K562 (cell line): ENCODE measurements around the gene CHCHD6. TPM values are rescaled to one million over a fixed set of nuclear protein-coding genes. Genes with fewer than 3 reads are reported as not detected.
A peak's percentile ranks its signal among the peaks of the same experiment; 100 is the strongest.

Experiments
- ATAC-seq: fragments of 200-7000 bp; cut with Tn5 transposase; 3 replicates; pipeline ENCODE4 v1.9.1; 2020; ENCODE audit warnings: moderate library complexity
- Bru-seq: library from RNA; stranded (reverse); fragments of 400-500 nt; gene quantifications from one replicate; lab custom pipeline; 2021; lab: Mats Ljungman, UMichigan
- BruChase-seq, 2 experiments: library from RNA; stranded (reverse); fragments of 400-500 nt; gene quantifications; one replicate each; lab custom pipeline; 2021; lab: Mats Ljungman, UMichigan
- BruUV-seq: library from RNA; stranded (reverse); fragments of 400-500 nt; replicated peaks from 2 replicates; lab custom pipeline; 2021; lab: Mats Ljungman, UMichigan
- CTCF ChIA-PET: fragments of 300-600 bp; formaldehyde crosslinking; extraction: SDS; loops from one replicate; lab custom pipeline; 2021; ENCODE audit warnings: low intra/inter-chr PET ratio; lab: Yijun Ruan, JAX
- POLR2A ChIA-PET: fragments of 300-600, 350-650 bp; sonication (Branson Sonifier 250); formaldehyde crosslinking; extraction: SDS; loops from one replicate; lab custom pipeline; 2021; ENCODE audit warnings: antibody characterized with exemption, inconsistent platforms; lab: Yijun Ruan, JAX
- DNase-seq, 4 experiments: peaks; one replicate each; pipeline versions ENCODE4 v3.0.0 to v3.0.0-alpha.2; 2011 to 2018; ENCODE audit warnings: low spot score in 3 of 4, mixed read lengths in 3 of 4; ENCODE audit errors: extremely low read depth in 1 of 4
- FAIRE-seq: peaks from 2 replicates; lab custom pipeline; 2011; peaks lifted over from hg19 to GRCh38; lab: Jason Lieb, UNC
- H2AFZ ChIP-seq: 2 replicates; pipeline ENCODE4 v1.6.0; 2011; ENCODE audit warnings: low read depth, low read length, control low read depth, inconsistent platforms
- H3K27ac ChIP-seq: fragments of 200-600 bp; 3 replicates; pipeline ENCODE4 v1.8.0; 2011; ENCODE audit warnings: low read depth, mild to moderate bottlenecking, control low read depth, inconsistent platforms, low read length, moderate library complexity, mixed read lengths; ENCODE audit errors: extremely low read depth
- H3K27me3 ChIP-seq, 2 experiments: fragments of 300-600 bp in 1 of 2; 2 replicates in 1 of 2; 3 replicates in 1 of 2; pipeline versions ENCODE4 v1.6.0 to v1.8.0; 2011; ENCODE audit warnings: inconsistent platforms in 2 of 2, low read length in 2 of 2, mild to moderate bottlenecking in 1 of 2, mixed read lengths in 1 of 2, moderate library complexity in 1 of 2; ENCODE audit not compliant: control insufficient read depth in 2 of 2, insufficient read depth in 2 of 2
- H3K36me3 ChIP-seq: fragments of 300-600 bp; 3 replicates; pipeline ENCODE4 v1.8.0; 2011; ENCODE audit warnings: mild to moderate bottlenecking, low read length, inconsistent platforms; ENCODE audit not compliant: control insufficient read depth, insufficient read depth
- H3K4me1 ChIP-seq, 2 experiments: fragments of 200-600 bp in 1 of 2; replicated peaks in 1 of 2; 2 replicates in 1 of 2; 3 replicates in 1 of 2; pipeline versions ENCODE4 v1.5.1 to v1.8.0; 2011; ENCODE audit warnings: inconsistent platforms in 2 of 2, low read length in 2 of 2, mild to moderate bottlenecking in 1 of 2, mixed read lengths in 1 of 2, moderate library complexity in 1 of 2; ENCODE audit not compliant: control insufficient read depth in 2 of 2, insufficient read depth in 2 of 2
- H3K4me2 ChIP-seq: 2 replicates; pipeline ENCODE4 v1.6.1; 2011; ENCODE audit warnings: low read length, control low read depth, inconsistent platforms, mixed read lengths; ENCODE audit not compliant: insufficient read depth
- H3K4me3 ChIP-seq: fragments of 200-600 bp; sonication (generic), shearing (Covaris generic); 2 replicates; pipeline ENCODE4 v1.5.1; 2016; ENCODE audit warnings: control low read depth, inconsistent platforms
- H3K79me2 ChIP-seq: fragments of 200-600 bp; 3 replicates; pipeline ENCODE4 v1.8.0; 2011; ENCODE audit warnings: low read length, inconsistent platforms; ENCODE audit not compliant: control insufficient read depth, insufficient read depth
- H3K9ac ChIP-seq, 2 experiments: 2 replicates each; pipeline versions ENCODE4 v1.6.0 to v1.6.1; 2011; ENCODE audit warnings: low read depth in 2 of 2, low read length in 2 of 2, control low read depth in 1 of 2, inconsistent platforms in 1 of 2, mild to moderate bottlenecking in 1 of 2, mixed read lengths in 1 of 2; ENCODE audit not compliant: insufficient read depth in 1 of 2
- H3K9me1 ChIP-seq: one replicate; pipeline ENCODE4 v1.6.0; 2011; ENCODE audit warnings: inconsistent platforms, mild to moderate bottlenecking, low read length, moderate library complexity; ENCODE audit not compliant: control insufficient read depth, insufficient read depth
- H3K9me3 ChIP-seq: replicated peaks from 2 replicates; pipeline ENCODE4 v1.5.1; 2011; ENCODE audit warnings: low read depth, low read length, inconsistent platforms; ENCODE audit not compliant: control insufficient read depth, insufficient read depth
- H4K20me1 ChIP-seq: replicated peaks from 2 replicates; pipeline ENCODE4 v1.6.1; 2011; ENCODE audit warnings: low read length, inconsistent platforms, mixed read lengths; ENCODE audit not compliant: control insufficient read depth, insufficient read depth
- MBD1 ChIP-seq: fragments of 250-450 bp; sonication (Bioruptor Pico); IDR thresholded peaks from 2 replicates; pipeline ENCODE4 v1.8.0; 2022; ENCODE audit warnings: inconsistent platforms
- SRSF3 ChIP-seq: fragments of 200-400 bp; formaldehyde crosslinking; IDR thresholded peaks from 2 replicates; pipeline ENCODE4 v1.6.1; 2016; ENCODE audit warnings: mild to moderate bottlenecking, low read length, moderate library complexity; ENCODE audit not compliant: insufficient read depth
- ZNF407 ChIP-seq: fragments of 450-650 bp; IDR thresholded peaks from 2 replicates; pipeline ENCODE4 v1.6.1; 2016; ENCODE audit warnings: low read depth
- WGBS: fragments of 100-300 bp; shearing (Covaris generic); methylation state at CpG from one replicate; pipeline ENCODE4 v1.1.6; 2016; ENCODE audit warnings: low coverage, mixed read lengths; ENCODE audit not compliant: insufficient coverage; ENCODE audit errors: missing lambda C conversion rate; 5-methylcytosine and 5-hydroxymethylcytosine counted together
- in situ Hi-C: fragments of 300-500 bp; cut with MboI; formaldehyde crosslinking; loops from 4 replicates; pipeline ENCODE4 v1.15.0; 2018; ENCODE audit warnings: inconsistent platforms, mixed read lengths
- intact Hi-C: fragments of 100-400 bp; cut with micrococcal nuclease; formaldehyde crosslinking; loops from 2 replicates; pipeline ENCODE4 v1.14.2; 2022
- long read RNA-seq, 3 experiments: library from polyadenylated mRNA in 2 of 3; library from RNA in 1 of 3; unstranded in 2 of 3; stranded (forward) in 1 of 3; transcript quantifications; one replicate each; pipeline ENCODE4 v2.0.0, GENCODE V29; 2019 to 2022
- polyA minus RNA-seq, 3 experiments: library from RNA; depleted of rRNA, polyadenylated mRNA; stranded (reverse); fragments of >200 nt; gene quantifications; 2 replicates each; pipeline ENCODE4 v1.2.3, GENCODE V29; 2011
- polyA plus RNA-seq, 8 experiments: library from polyadenylated mRNA; depleted of rRNA in 4 of 8; stranded (reverse) in 5 of 8; unstranded in 3 of 8; fragments of >200 nt; fragmentation: Nextera tagmentation in 2 of 8; fragmentation: Illumina TruSeq in 1 of 8; extraction: Ambion mirVana in 2 of 8; extraction: Trizol in 1 of 8; gene quantifications; 2 replicates each; pipeline versions ENCODE4 v1.2.1 to v1.2.3, GENCODE V29; 2011 to 2014; ENCODE audit warnings: inconsistent platforms in 1 of 8, missing spikeins in 1 of 8
- total RNA-seq, 7 experiments: library from RNA; depleted of rRNA in 6 of 7; stranded (reverse); fragments of >200 nt in 6 of 7; fragmentation: Illumina TruSeq in 2 of 7; extraction: Trizol in 2 of 7; gene quantifications; 2 replicates each; pipeline versions ENCODE4 v1.2.1 to v1.2.3, GENCODE V29; 2011 to 2021; ENCODE audit warnings: low replicate concordance in 1 of 7

Gene CHCHD6
- 8.7 and 19.3 TPM in 2 replicates for total RNA-seq (2011; cell fraction: chromatin; rRNA removed; ENCODE audit: low replicate concordance)
- 11.3 and 16.2 TPM in 2 replicates for total RNA-seq (2011; cell fraction: nucleolus; rRNA removed)
- 8.1 and 12.4 TPM in 2 replicates for total RNA-seq (2011; cell fraction: nucleoplasm; rRNA removed)
- total RNA-seq (2014; rRNA removed) = 13.8 and 18.9 TPM in 2 replicates
- 3.9 and 5.0 TPM in 2 replicates for total RNA-seq (2014; rRNA removed; fragmentation: Illumina TruSeq; extraction: Trizol)
- total RNA-seq (2015; rRNA removed; fragmentation: Illumina TruSeq; extraction: Trizol) = 9.6 and 10.9 TPM in 2 replicates
- 16.5 and 18.6 TPM in 2 replicates for total RNA-seq (2021)
- 15.2 and 21.4 TPM in 2 replicates for polyA plus RNA-seq (2011; rRNA removed)
- polyA plus RNA-seq (2011; cell fraction: cytosol; rRNA removed) = 18.7 and 21.5 TPM in 2 replicates
- polyA plus RNA-seq (2011; cell fraction: nucleus; rRNA removed) = 9.4 and 10.1 TPM in 2 replicates
- 17.4 and 79.0 TPM in 2 replicates for polyA plus RNA-seq (2012)
- polyA plus RNA-seq (2014; fragmentation: Illumina TruSeq; extraction: Trizol) = 7.6 and 10.4 TPM in 2 replicates
- 1 to 10 TPM; 4.6 to 5.7 TPM for polyA plus RNA-seq (2014; fragmentation: Nextera tagmentation; extraction: Ambion mirVana)
- polyA plus RNA-seq (2014; rRNA removed) = 18.6 and 28.4 TPM in 2 replicates
- polyA minus RNA-seq (2011; rRNA and poly(A)+ RNA removed) = 4.3 and 4.9 TPM in 2 replicates
- 5.0 and 6.1 TPM in 2 replicates for polyA minus RNA-seq (2011; cell fraction: cytosol; rRNA and poly(A)+ RNA removed)
- 6.9 and 9.9 TPM in 2 replicates for polyA minus RNA-seq (2011; cell fraction: nucleus; rRNA and poly(A)+ RNA removed)
- percentile 58 among the genes with signal in this experiment for Bru-seq, nascent RNA
- BruChase-seq, experiment 1, labeled RNA remaining after a 2-hour chase = percentile 56 among the genes with signal in this experiment
- BruChase-seq, experiment 2, labeled RNA remaining after a 6-hour chase = percentile 54 among the genes with signal in this experiment
- long read RNA-seq, experiment 1, transcript CHCHD6-201 (8 exons, 1,006 nt) = major isoform, 11 of 20 reads
- long read RNA-seq, experiment 1, partial matches to known transcripts = 1 of 20 reads
- long read RNA-seq, experiment 1, other reads (novel, unspliced or antisense) = 8 of 20 reads
- long read RNA-seq, experiment 2, transcript CHCHD6-201 (8 exons, 1,006 nt) = major isoform, 11 of 23 reads
- long read RNA-seq, experiment 2, partial matches to known transcripts = 2 of 23 reads
- long read RNA-seq, experiment 2, other reads (novel, unspliced or antisense) = 10 of 23 reads
- long read RNA-seq, experiment 3, transcript CHCHD6-201 (8 exons, 1,006 nt) = major isoform, 11 of 16 reads
- long read RNA-seq, experiment 3, partial matches to known transcripts = 0 of 16 reads
- long read RNA-seq, experiment 3, other reads (novel, unspliced or antisense) = 5 of 16 reads

DNA sequence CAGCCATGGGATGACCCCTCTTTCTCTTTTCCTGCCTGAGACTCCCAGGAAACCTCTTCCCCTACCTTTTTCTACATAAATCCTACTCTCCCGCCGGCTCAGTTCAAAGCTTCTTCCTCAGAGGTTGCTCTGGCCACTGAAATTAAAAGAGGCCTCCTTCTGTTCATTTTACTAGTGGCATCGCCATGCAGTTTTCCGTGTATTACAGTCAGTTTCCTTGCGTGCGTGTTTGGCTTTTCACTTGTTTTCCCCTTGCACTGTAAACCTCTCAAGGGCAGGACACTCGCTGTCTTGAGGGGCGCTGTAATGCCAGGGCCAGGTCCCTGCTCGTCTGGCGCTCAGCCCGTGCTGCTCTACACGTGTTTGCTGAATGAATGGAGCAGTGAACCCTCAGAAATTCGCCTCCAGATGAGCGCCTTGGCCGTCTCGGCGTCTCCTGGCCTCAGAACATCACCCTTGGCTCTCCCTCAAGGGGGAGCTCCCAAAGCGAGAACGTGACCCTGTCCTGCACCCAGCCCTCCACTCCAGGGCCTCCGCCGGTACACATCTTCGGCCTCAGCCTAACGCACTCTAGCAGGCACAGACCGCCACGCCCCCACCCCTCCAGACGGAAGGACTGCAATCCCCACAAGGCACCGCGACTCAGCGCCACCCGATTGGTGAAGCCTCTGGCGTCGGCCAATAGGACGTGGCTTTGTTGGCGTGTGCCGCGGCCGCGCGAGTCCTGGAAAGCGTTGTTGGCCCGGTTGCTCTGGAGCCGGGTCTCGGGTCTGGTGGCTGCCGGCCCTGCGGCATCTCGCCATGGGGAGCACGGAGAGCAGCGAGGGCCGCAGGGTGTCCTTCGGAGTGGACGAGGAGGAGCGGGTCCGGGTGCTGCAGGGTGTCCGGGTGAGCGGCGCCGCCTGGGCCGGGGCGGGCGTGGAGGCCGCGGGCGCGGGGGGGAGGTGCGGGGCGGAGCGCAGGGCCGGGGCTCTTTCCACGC lies at the start of gene CHCHD6:
CHCHD6 (plus strand) TSS at position 729 of the 982 bp plus-strand sequence; CDS start at position 802, 73 bp downstream.
- FAIRE-seq (peak; percentile 92), ATAC-seq (peak; percentile 99), DNase-seq (peak; percentile 94 to 99 (median 98))
- ChIA-PET POLR2A (interaction anchor here (1.2 kb wide), 1 partner anchor 11 kb away, joined by 5 read pairs; no protein-coding TSS in a partner anchor), CTCF (interaction anchor here (0.7 kb wide), 1 partner anchor 793 kb away, joined by 4 read pairs; no protein-coding TSS in a partner anchor)
- BruUV-seq = no TSS peak
- in situ Hi-C loops = no loop called here
- Histone ChIP-seq H3K4me2 (peak within 1 kb of the TSS; percentile 82), H4K20me1 (no peaks in the 10 kb centered on the region), H3K9ac (peak within 1 kb of the TSS; percentile 59 to 90; a peak in 3 of 4 replicates), H3K9me1 (no peaks in the 10 kb centered on the region), H3K27ac (no peak within 1 kb of the TSS; the same call in 2 of the 3 replicates), H3K9me3 (no peaks in the 10 kb centered on the region), H3K79me2 (peaks cover 11% of the 10 kb centered on the region; the same call in 2 of the 3 replicates), H3K4me3 (peak within 1 kb of the TSS; percentile 71), H3K4me1 (peaks cover 6 to 16% of the 10 kb centered on the region in 2 experiments; a peak in 4 of 5 replicates), H2AFZ (peak within 1 kb of the TSS; percentile 99), H3K27me3 (no peaks in the 10 kb centered on the region), H3K36me3 (no peaks in the 10 kb centered on the region)
- intact Hi-C loops = no loop called here
- WGBS = 7% methylated on average over 42 of the region's 69 CpGs
- TF ChIP-seq MBD1 (CRISPR knock-in tag) (no peak), ZNF407 (no peak), SRSF3 (no peak)
